GM10248 (cell line): ENCODE results near the gene TMEM221.

Source experiments
- CTCF ChIA-PET: fragments of 300-600 bp; sonication (Branson Sonifier 250); formaldehyde crosslinking; extraction: SDS; loops from one replicate; lab custom pipeline; 2021; ENCODE audit warnings: antibody characterized with exemption; lab: Yijun Ruan, JAX
- POLR2A ChIA-PET: fragments of 350-650 bp; sonication (Branson Sonifier 250); formaldehyde crosslinking; extraction: SDS; loops from one replicate; lab custom pipeline; 2020; ENCODE audit warnings: antibody characterized with exemption; lab: Yijun Ruan, JAX
- DNase-seq: peaks from one replicate; pipeline ENCODE4 v3.0.0; 2012; ENCODE audit errors: extremely low spot score
- TF ChIP-seq, protein P1 (sequence below): IDR thresholded peaks from 2 replicates; pipeline ENCODE4 v1.5.1; 2012; ENCODE audit warnings: mild to moderate bottlenecking, low read depth; ENCODE audit errors: extremely low read depth, missing control alignments, control extremely low read depth

TMEM221 gene

DNA sequence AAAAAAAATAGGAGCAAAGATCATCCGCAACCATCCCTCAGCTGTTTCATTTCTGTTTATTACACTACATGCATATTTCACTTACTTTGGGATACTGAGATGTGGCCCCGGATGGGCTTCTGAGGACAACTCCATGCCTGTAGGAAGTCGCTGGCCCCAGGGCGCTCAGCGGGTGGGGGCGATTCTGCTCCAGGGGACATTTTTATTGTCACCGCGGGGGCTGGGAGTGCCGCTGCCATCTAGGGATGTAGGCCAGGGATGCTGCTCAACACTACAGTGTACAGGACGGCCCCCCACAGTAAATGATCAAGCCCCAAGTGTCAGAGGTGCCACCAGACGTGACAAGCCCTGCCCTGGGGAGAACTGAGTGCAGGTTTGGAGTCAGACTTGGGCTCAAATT lies 36.7 kb downstream of the TMEM221 start:
- POLR2A ChIA-PET, result no interaction called here
- TF ChIP-seq, protein P1, sequence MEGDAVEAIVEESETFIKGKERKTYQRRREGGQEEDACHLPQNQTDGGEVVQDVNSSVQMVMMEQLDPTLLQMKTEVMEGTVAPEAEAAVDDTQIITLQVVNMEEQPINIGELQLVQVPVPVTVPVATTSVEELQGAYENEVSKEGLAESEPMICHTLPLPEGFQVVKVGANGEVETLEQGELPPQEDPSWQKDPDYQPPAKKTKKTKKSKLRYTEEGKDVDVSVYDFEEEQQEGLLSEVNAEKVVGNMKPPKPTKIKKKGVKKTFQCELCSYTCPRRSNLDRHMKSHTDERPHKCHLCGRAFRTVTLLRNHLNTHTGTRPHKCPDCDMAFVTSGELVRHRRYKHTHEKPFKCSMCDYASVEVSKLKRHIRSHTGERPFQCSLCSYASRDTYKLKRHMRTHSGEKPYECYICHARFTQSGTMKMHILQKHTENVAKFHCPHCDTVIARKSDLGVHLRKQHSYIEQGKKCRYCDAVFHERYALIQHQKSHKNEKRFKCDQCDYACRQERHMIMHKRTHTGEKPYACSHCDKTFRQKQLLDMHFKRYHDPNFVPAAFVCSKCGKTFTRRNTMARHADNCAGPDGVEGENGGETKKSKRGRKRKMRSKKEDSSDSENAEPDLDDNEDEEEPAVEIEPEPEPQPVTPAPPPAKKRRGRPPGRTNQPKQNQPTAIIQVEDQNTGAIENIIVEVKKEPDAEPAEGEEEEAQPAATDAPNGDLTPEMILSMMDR, result no peak
- CTCF ChIA-PET, result interaction anchor here (0.8 to 1.7 kb wide), 3 partner anchors 26 to 84 kb away, joined by 3 to 4 read pairs (median 4); no protein-coding TSS in a partner anchor

DNA sequence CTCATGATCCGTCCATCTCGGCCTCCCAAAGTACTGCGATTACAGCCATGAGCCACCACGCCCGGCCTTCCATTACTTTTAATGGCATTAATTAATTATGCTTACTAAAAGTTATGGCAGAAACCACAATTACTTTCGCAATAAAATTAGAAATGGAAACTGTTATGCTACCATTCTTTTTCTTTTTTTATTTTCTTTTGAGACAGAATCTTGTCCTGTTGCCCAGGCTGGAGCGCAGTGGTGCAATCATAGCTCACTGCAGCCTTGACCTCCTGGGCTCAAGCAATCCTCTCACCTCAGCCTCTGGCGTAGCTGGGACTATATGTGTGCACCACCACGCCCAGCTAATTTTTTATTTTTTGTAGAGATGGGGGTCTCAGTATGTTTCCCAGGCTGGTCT lies 38.5 kb downstream of the TMEM221 start:
- TF ChIP-seq, protein P1, result no peak
- ChIA-PET POLR2A (no interaction called here), CTCF (interaction anchor here (0.9 kb wide), 1 partner anchor 8 kb away, joined by 3 read pairs; no protein-coding TSS in a partner anchor)
- no peak for DNase-seq

More for the DNA sequence above, 36.7 kb downstream of the TMEM221 start:
- no peak for DNase-seq

DNA sequence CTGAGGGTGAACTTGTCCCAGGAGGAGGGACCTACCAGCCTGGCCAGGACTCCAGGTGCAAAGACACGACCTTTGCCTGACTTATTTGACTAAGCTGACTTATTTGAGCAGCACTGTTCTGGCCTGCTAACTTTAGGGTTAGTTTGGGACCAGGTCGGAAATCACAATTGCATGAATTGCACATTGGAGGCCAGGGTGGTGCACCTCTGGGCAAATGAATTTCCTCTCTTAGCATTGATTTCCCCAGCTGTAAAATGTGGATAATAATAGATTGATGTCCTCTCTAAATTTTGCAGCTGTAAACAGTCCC lies 41.6 kb downstream of the TMEM221 start:
- POLR2A ChIA-PET, result interaction anchor here (2.5 kb wide), 1 partner anchor 13 kb away, joined by 10 read pairs; the partner anchor contains the start of gene MVB12A
- TF ChIP-seq, protein P1, result no peak
- no peak for DNase-seq
- CTCF ChIA-PET, result interaction anchor here (1.3 to 2.2 kb wide), 2 partner anchors 18 to 326 kb away, joined by 3 to 7 read pairs; no protein-coding TSS in a partner anchor

DNA sequence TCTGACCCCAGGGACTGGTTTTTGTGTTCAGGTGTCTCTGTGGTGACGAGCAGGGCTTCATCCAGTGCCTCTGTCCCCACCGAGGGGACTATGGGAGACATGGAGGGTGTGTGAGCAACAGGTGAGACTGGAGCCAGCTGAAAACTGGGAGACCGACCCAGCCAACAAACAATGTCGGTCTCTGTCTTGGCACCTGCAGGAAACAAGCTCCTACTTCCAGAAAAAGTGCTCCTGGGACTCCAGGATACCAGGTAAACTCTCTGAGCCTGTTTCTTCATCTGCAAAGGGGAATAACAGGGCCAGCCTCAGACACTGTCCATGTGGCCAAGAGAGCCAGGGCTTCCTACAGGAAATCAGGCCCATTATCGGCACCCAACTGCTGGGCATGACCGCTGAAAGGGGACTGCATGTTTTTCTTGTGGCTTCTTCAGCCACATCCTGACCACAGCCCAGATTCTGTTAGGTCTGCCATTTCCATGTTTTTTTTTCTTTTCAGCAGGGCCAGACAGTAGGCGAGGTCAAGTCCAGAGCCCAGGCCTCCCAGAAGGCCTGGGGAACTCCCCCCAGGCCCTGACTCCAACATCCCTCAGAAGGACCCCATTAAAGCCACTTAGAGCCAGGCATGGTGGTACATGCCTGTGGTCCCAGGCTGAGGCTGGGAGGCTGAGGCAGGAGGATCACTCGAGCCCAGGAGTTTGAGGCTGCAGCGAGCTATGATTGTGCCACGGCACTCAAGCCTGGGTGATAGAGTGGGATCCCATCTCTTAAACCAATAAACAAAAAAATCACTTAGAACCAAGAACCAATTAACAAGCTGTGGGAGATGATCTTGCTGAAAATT lies 42.2 kb downstream of the TMEM221 start:
- TF ChIP-seq, protein P1, result no peak
- ChIA-PET CTCF (interaction anchor here (0.8 to 2.2 kb wide), 9 partner anchors 13 to 326 kb away, joined by 3 to 7 read pairs (median 3); partner anchors contain the start of gene MVB12A), POLR2A (interaction anchor here (0.5 to 2.5 kb wide), 4 partner anchors 10 to 97 kb away, joined by 3 to 10 read pairs (median 5); partner anchors contain the start of genes DDA1 and MVB12A)
- peak; percentile 52 for DNase-seq

DNA sequence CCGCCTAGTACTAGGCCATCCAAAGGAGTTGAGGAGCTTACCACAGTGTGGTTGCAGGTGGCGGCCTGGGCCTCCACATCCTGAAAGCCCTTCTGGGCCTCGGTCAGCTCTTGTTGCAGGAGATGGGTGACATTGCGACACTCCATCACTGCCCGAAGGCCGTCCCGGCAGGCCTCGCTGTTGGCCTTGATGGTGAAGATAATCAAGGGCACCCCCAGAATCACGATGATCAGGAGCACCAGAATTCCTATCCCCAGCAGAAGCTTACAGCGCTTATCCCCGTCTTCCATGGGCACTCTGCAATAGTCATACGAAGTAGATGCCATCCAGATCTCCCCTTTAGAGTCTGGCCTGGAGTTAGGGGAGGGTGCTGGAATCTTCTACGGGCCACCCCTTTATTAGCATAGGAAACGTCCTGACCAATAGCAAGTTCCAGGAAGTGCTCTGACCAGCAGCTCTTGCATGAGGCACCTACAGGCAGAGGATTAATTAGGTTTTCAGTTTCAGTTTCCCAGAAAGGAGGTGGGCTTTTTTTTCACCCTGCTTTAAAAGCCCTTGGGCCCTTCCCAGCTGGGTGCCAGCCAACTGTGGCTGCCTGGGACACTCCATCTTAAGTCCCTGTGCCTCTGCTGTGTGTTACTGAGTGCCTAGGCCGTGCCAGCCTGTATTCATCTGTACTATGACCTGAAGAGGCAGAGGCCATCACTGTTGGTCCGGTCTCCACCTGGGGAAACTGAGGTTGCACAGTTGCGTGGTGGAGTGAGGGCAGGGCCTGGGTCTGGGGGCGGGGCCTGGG lies 43.0 kb downstream of the TMEM221 start, which contains the start of gene BST2:
BST2 (minus strand) TSS at position 381 of the 796 bp plus-strand sequence; CDS start at position 326, 55 bp downstream.
- DNase-seq, result peak; percentile 93
- ChIA-PET POLR2A (interaction anchor here (0.5 to 2.5 kb wide), 7 partner anchors 9 to 167 kb away, joined by 3 to 10 read pairs (median 3); partner anchors contain the start of genes DDA1 and MVB12A), CTCF (interaction anchor here (0.8 to 2.2 kb wide), 11 partner anchors 10 to 101 kb away, joined by 3 to 7 read pairs (median 4); partner anchors contain the start of gene MVB12A)
- TF ChIP-seq, protein P1, result no peak
